Measurements from ENCODE around the gene LRCH3. TPM values are rescaled to one million over a fixed set of nuclear protein-coding genes. Genes with fewer than 3 reads are reported as not detected.
"Not testable (repeated sequence)": the region's sequence is repeated elsewhere in the genome, so short reads cannot be mapped to it uniquely, and the experiment has no call there.

The LRCH3 gene
- total RNA-seq, 1 experiment from 2014 or later = 71.8 TPM

DNA sequence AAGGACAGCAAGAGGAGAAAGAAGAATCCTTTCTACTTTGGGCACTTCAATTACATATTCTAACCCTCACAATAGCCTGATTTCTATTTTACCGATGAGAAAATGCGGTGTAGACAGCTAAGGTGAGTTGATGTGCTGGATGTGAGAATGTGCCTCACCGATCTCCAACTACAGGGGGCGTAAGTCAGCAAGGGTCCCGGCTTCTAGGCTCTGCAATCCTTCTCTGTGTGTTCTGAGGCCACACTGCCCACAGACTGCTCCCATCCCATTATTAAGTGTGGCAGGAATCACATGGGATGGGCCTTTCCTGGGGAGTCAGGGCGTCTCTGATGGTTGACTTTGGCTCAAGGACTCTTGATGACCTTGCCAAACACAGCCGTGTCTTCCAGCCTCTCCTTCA lies 135.4 kb downstream of the LRCH3 start:
- TF ChIP-seq, protein P1, sequence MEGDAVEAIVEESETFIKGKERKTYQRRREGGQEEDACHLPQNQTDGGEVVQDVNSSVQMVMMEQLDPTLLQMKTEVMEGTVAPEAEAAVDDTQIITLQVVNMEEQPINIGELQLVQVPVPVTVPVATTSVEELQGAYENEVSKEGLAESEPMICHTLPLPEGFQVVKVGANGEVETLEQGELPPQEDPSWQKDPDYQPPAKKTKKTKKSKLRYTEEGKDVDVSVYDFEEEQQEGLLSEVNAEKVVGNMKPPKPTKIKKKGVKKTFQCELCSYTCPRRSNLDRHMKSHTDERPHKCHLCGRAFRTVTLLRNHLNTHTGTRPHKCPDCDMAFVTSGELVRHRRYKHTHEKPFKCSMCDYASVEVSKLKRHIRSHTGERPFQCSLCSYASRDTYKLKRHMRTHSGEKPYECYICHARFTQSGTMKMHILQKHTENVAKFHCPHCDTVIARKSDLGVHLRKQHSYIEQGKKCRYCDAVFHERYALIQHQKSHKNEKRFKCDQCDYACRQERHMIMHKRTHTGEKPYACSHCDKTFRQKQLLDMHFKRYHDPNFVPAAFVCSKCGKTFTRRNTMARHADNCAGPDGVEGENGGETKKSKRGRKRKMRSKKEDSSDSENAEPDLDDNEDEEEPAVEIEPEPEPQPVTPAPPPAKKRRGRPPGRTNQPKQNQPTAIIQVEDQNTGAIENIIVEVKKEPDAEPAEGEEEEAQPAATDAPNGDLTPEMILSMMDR (conservative IDR thresholded peaks at IDR 0.05; ENCODE audit: low read depth, low read length) = peak; percentile 64
- TF ChIP-seq EZH2 (IDR thresholded peaks at IDR 0.05; ENCODE audit: borderline replicate concordance, low read depth, low read length, poor library complexity, severe bottlenecking) = no peak
- Histone ChIP-seq H3K9me3 (ENCODE audit: low read depth, low read length, poor library complexity, severe bottlenecking) (no peaks in the 10 kb centered on the region), H3K27me3 (replicated peaks; ENCODE audit: insufficient read depth, low read depth, low read length, poor library complexity) (no peaks in the 10 kb centered on the region), H3K36me3 (ENCODE audit: insufficient read depth, low read length, poor library complexity, severe bottlenecking) (no peaks in the 10 kb centered on the region), H3K4me3 (ENCODE audit: low read depth, low read length, poor library complexity, severe bottlenecking) (no peak overlapping the region), H3K4me1 (ENCODE audit: insufficient read depth, low read length, poor library complexity, severe bottlenecking) (no peaks in the 10 kb centered on the region), H3K27ac (ENCODE audit: low read depth, low read length, poor library complexity, severe bottlenecking) (no peak overlapping the region)
- DNase-seq (ENCODE audit: low spot score) = peak; percentile 18
- intact Hi-C loops (cut with micrococcal nuclease; ENCODE audit: unreplicated experiment) = no loop called here
- BruUV-seq (replicated peaks) = no TSS peak
- POLR2A ChIA-PET (ENCODE audit: low non-redundant PET) = interaction anchor here (0.7 kb wide), 1 partner anchor 23 kb away, joined by 3 read pairs; no protein-coding TSS in a partner anchor
- CTCF ChIA-PET = no interaction called here

DNA sequence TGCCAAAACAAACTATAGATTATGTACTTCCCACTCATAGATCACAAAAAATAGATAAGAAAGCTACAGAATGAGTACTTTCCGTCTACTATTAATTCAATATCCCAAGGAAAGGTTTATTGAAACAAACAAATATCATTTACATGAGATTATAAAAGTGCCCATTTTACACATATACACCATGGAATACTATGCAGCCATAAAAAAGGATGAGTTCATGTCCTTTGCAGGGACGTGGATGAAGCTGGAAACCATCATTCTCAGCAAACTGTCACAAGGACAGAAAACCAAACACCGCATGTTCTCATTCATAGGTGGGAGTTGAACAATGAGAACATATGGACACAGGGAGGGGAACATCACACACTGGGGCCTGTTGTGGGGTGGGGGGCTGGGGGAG lies 136.5 kb downstream of the LRCH3 start:
- intact Hi-C loops (cut with micrococcal nuclease; ENCODE audit: unreplicated experiment); POLR2A ChIA-PET (ENCODE audit: low non-redundant PET); H3K9me3 ChIP-seq (ENCODE audit: low read depth, low read length, poor library complexity, severe bottlenecking); H3K4me3 ChIP-seq (ENCODE audit: low read depth, low read length, poor library complexity, severe bottlenecking); H3K27me3 ChIP-seq (replicated peaks; ENCODE audit: insufficient read depth, low read depth, low read length, poor library complexity); H3K36me3 ChIP-seq (ENCODE audit: insufficient read depth, low read length, poor library complexity, severe bottlenecking); H3K4me1 ChIP-seq (ENCODE audit: insufficient read depth, low read length, poor library complexity, severe bottlenecking); BruUV-seq (replicated peaks); H3K27ac ChIP-seq (ENCODE audit: low read depth, low read length, poor library complexity, severe bottlenecking); CTCF ChIA-PET; DNase-seq (ENCODE audit: low spot score): not testable (repeated sequence)

GRCh38 chr3:197936819-197937384 lies 145.8 kb downstream of the LRCH3 start:
- Histone ChIP-seq H3K4me1 (ENCODE audit: insufficient read depth, low read length, poor library complexity, severe bottlenecking) (peaks cover 3% of the 10 kb centered on the region), H3K27ac (ENCODE audit: low read depth, low read length, poor library complexity, severe bottlenecking) (no peak overlapping the region), H3K36me3 (ENCODE audit: insufficient read depth, low read length, poor library complexity, severe bottlenecking) (no peaks in the 10 kb centered on the region), H3K4me3 (ENCODE audit: low read depth, low read length, poor library complexity, severe bottlenecking) (no peak overlapping the region), H3K27me3 (replicated peaks; ENCODE audit: insufficient read depth, low read depth, low read length, poor library complexity) (no peaks in the 10 kb centered on the region), H3K9me3 (ENCODE audit: low read depth, low read length, poor library complexity, severe bottlenecking) (no peaks in the 10 kb centered on the region)
- TF ChIP-seq EZH2 (IDR thresholded peaks at IDR 0.05; ENCODE audit: borderline replicate concordance, low read depth, low read length, poor library complexity, severe bottlenecking) = no peak
- TF ChIP-seq, protein P1 (conservative IDR thresholded peaks at IDR 0.05; ENCODE audit: low read depth, low read length) = no peak
- ChIA-PET POLR2A (ENCODE audit: low non-redundant PET) (no interaction called here), CTCF (no interaction called here)
- no peak for DNase-seq (ENCODE audit: low spot score)
- BruUV-seq (replicated peaks) = no TSS peak
- intact Hi-C loops (cut with micrococcal nuclease; ENCODE audit: unreplicated experiment) = no loop called here

Other genes starting within 250 kb of the LRCH3 start
- gene BDH1, start 235.3 kb upstream of the LRCH3 start, total RNA-seq (2021) = 57.6 and 62.1 TPM in 2 replicates
- gene RUBCN, start 54.4 kb upstream of the LRCH3 start, total RNA-seq (2021) = 24.9 and 25.6 TPM in 2 replicates
- gene FYTTD1, start 41.4 kb upstream of the LRCH3 start, total RNA-seq (2021) = 89.7 and 93.8 TPM in 2 replicates
- gene RPL35A, start 158.9 kb downstream of the LRCH3 start, total RNA-seq (2021) = 1,052 and 1,102 TPM in 2 replicates
- 15.9 and 17.4 TPM in 2 replicates for gene LMLN, start 169.0 kb downstream of the LRCH3 start, total RNA-seq (2021)

Measured in A673 (cell line).